ENCODE results near the gene KCTD15. TPM values are rescaled to one million over a fixed set of nuclear protein-coding genes. Genes with fewer than 3 reads are reported as not detected.
A peak's percentile ranks its signal among the peaks of the same experiment; 100 is the strongest.

KCTD15 gene
- total and polyA plus RNA-seq, 2 of the 4 experiments (the other 2 are of a cell fraction) = 16.3 to 19.6 TPM

DNA sequence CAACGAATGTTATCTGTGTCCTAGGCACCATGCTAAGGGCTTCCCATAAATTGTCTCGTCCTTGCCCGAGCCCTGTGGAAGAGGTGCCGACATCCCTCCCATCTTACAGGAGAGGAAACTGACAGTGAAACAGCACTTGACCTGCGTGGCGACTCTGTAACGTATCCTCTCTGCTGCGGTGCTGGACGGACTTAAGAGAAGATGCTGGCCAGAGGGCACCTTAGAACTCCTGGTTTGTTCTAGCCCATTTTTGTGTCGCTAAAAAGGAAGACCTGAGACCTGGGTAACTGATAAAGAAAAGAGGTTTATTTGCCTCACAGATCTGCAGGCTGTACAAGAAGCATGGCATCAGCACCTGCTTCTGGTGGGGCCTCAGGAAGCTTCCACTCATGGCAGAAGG, 68.6 kb downstream of the KCTD15 start:
- no peak for DNase-seq
- no peak overlapping the region for H2AK5ac ChIP-seq (ENCODE audit: low read depth, low read length)
- H2AFZ ChIP-seq (replicated peaks; ENCODE audit: low read length, poor library complexity) = peak overlapping the region; percentile 43
- no peak overlapping the region for H3K4ac ChIP-seq (ENCODE audit: low read depth, low read length)
- H3K4me3 ChIP-seq (ENCODE audit: insufficient read depth, low read depth, low read length) = no peak overlapping the region
- no peak overlapping the region for H2BK20ac ChIP-seq (ENCODE audit: low read depth, low read length)
- no peak overlapping the region for H3K23ac ChIP-seq (ENCODE audit: low read depth, low read length)
- H3K36me3 ChIP-seq (ENCODE audit: control insufficient read depth, insufficient read depth, low read length) = no peaks in the 10 kb centered on the region
- no peak overlapping the region for H4K5ac ChIP-seq (ENCODE audit: low read depth, low read length)
- peaks cover 12% of the 10 kb centered on the region for H3K27me3 ChIP-seq (ENCODE audit: control insufficient read depth, insufficient read depth, low read length)
- no peak for ATAC-seq (ENCODE audit: low read depth)
- H4K91ac ChIP-seq (ENCODE audit: insufficient read depth, low read depth, low read length) = no peak overlapping the region
- H2BK120ac ChIP-seq (ENCODE audit: low read depth, low read length) = no peak overlapping the region
- no peaks in the 10 kb centered on the region for H3K9me1 ChIP-seq (ENCODE audit: insufficient read depth, low read length)
- POLR2A ChIA-PET (ENCODE audit: unreplicated experiment) = no interaction called here
- no peak for TF ChIP-seq RFX5 (IDR thresholded peaks at IDR 0.05; ENCODE audit: low read depth, low read length)
- no peak for TF ChIP-seq MAFK (IDR thresholded peaks at IDR 0.05; ENCODE audit: low read depth, low read length)
- TF ChIP-seq, protein P1, sequence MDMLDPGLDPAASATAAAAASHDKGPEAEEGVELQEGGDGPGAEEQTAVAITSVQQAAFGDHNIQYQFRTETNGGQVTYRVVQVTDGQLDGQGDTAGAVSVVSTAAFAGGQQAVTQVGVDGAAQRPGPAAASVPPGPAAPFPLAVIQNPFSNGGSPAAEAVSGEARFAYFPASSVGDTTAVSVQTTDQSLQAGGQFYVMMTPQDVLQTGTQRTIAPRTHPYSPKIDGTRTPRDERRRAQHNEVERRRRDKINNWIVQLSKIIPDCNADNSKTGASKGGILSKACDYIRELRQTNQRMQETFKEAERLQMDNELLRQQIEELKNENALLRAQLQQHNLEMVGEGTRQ (IDR thresholded peaks at IDR 0.05; ENCODE audit: low read depth, low read length) = no peak
- TF ChIP-seq FOS (IDR thresholded peaks at IDR 0.05; ENCODE audit: low read depth, low read length) = no peak
- TF ChIP-seq, protein P2, sequence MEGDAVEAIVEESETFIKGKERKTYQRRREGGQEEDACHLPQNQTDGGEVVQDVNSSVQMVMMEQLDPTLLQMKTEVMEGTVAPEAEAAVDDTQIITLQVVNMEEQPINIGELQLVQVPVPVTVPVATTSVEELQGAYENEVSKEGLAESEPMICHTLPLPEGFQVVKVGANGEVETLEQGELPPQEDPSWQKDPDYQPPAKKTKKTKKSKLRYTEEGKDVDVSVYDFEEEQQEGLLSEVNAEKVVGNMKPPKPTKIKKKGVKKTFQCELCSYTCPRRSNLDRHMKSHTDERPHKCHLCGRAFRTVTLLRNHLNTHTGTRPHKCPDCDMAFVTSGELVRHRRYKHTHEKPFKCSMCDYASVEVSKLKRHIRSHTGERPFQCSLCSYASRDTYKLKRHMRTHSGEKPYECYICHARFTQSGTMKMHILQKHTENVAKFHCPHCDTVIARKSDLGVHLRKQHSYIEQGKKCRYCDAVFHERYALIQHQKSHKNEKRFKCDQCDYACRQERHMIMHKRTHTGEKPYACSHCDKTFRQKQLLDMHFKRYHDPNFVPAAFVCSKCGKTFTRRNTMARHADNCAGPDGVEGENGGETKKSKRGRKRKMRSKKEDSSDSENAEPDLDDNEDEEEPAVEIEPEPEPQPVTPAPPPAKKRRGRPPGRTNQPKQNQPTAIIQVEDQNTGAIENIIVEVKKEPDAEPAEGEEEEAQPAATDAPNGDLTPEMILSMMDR (conservative IDR thresholded peaks at IDR 0.05; ENCODE audit: low read depth, low read length) = no peak
- no peak for TF ChIP-seq BHLHE40 (IDR thresholded peaks at IDR 0.05; ENCODE audit: low read depth, low read length)
- TF ChIP-seq CEBPB (IDR thresholded peaks at IDR 0.05; ENCODE audit: low read depth, low read length) = no peak
- no peak for TF ChIP-seq MAZ (IDR thresholded peaks at IDR 0.05; ENCODE audit: borderline replicate concordance, low read depth, low read length)
- no peak for TF ChIP-seq POLR2A (IDR thresholded peaks at IDR 0.05; ENCODE audit: low read depth, low read length)
- no peak for TF ChIP-seq MXI1 (IDR thresholded peaks at IDR 0.05; ENCODE audit: borderline replicate concordance, low read depth, low read length)
- no peak for TF ChIP-seq CHD1 (IDR thresholded peaks at IDR 0.05; ENCODE audit: low read depth, low read length)
- TF ChIP-seq RAD21 (IDR thresholded peaks at IDR 0.05; ENCODE audit: low read length) = no peak
- TF ChIP-seq SMC3 (IDR thresholded peaks at IDR 0.05; ENCODE audit: low read depth, low read length) = no peak
- no peak for TF ChIP-seq NFE2L2 (IDR thresholded peaks at IDR 0.05; ENCODE audit: low read depth, low read length)
- H3K9ac ChIP-seq (ENCODE audit: low read depth, low read length) = no peak overlapping the region
- intact Hi-C loops (cut with micrococcal nuclease) (no loop called here), in situ Hi-C loops (cut with MboI; ENCODE audit: low sequenced_read_pairs) (no loop called here), dilution Hi-C loops (cut with HindIII; ENCODE audit: low sequenced_read_pairs, unreplicated experiment) (no loop called here)
- no peaks in the 10 kb centered on the region for H3K9me3 ChIP-seq (ENCODE audit: control insufficient read depth, insufficient read depth, low read length)
- H3K27ac ChIP-seq (ENCODE audit: insufficient read depth, low read length) = no peak overlapping the region
- no peak overlapping the region for H4K8ac ChIP-seq (ENCODE audit: low read depth in 2 of 2, low read length in 2 of 2)
- no peaks in the 10 kb centered on the region for H4K20me1 ChIP-seq (ENCODE audit: insufficient read depth, low read length)
- H2AK9ac ChIP-seq (replicated peaks; ENCODE audit: low read depth, low read length, poor library complexity) = no peak overlapping the region
- H3K79me1 ChIP-seq (ENCODE audit: low read depth in 1 of 2, low read length in 2 of 2) = no peaks in the 10 kb centered on the region
- H3K56ac ChIP-seq (ENCODE audit: extremely low read depth, insufficient read depth, low read length) = no peak overlapping the region
- no peak overlapping the region for H2BK5ac ChIP-seq (ENCODE audit: low read depth, low read length, poor library complexity, severe bottlenecking)
- BruUV-seq (replicated peaks) = no TSS peak
- no peaks in the 10 kb centered on the region for H3K4me1 ChIP-seq (ENCODE audit: control insufficient read depth, insufficient read depth, low read length)
- CTCF ChIA-PET = no interaction called here
- H3K4me2 ChIP-seq (ENCODE audit: low read depth, low read length) = no peak overlapping the region
- no peak overlapping the region for H2BK15ac ChIP-seq (ENCODE audit: low read depth, low read length)
- no peak overlapping the region for H3K14ac ChIP-seq (replicated peaks; ENCODE audit: low read depth, low read length)
- WGBS, 2 experiments (ENCODE audit: extremely low coverage in 2 of 2, insufficient read length in 1 of 2) = no CpG with 5 or more reads among the region's 10 CpGs
- no peak overlapping the region for H3K18ac ChIP-seq (ENCODE audit: low read depth, low read length)

Data from IMR-90 (cell line).